ENCODE measurements around the gene LAYN. TPM values are rescaled to one million over a fixed set of nuclear protein-coding genes. Genes with fewer than 3 reads are reported as not detected.
A peak's percentile ranks its signal among the peaks of the same experiment; 100 is the strongest.

The LAYN gene
- total and polyA plus RNA-seq, 9 of the 15 experiments (the other 6 are each of a cell fraction or from before 2014, with no cell fraction given) = not detected

GRCh38 chr11:111601979-111602864, 61.7 kb downstream of the LAYN start, which contains the start of gene SIK2 (continued):
- no peak for TF ChIP-seq PKNOX1 (IDR thresholded peaks at IDR 0.05)
- TF ChIP-seq ZNF395 (CRISPR knock-in tag; IDR thresholded peaks at IDR 0.05) = no peak
- TF ChIP-seq HIVEP1 (CRISPR knock-in tag; IDR thresholded peaks at IDR 0.05) = no peak
- no peak for TF ChIP-seq MCM3 (IDR thresholded peaks at IDR 0.05)
- TF ChIP-seq IFI16 (CRISPR knock-in tag; IDR thresholded peaks at IDR 0.05) = no peak
- TF ChIP-seq PATZ1 (CRISPR knock-in tag; IDR thresholded peaks at IDR 0.05; ENCODE audit: borderline replicate concordance) = no peak
- TF ChIP-seq ZNF134 (CRISPR knock-in tag; conservative IDR thresholded peaks at IDR 0.05) = no peak
- TF ChIP-seq RAD51 (IDR thresholded peaks at IDR 0.05; ENCODE audit: borderline replicate concordance, low read depth) = no peak
- TF ChIP-seq HDAC8 (tag; IDR thresholded peaks at IDR 0.05) = no peak
- peak; percentile 71 for TF ChIP-seq GABPA (tag; conservative IDR thresholded peaks at IDR 0.05; ENCODE audit: low read depth)
- peak; percentile 79 for TF ChIP-seq ZFX (CRISPR knock-in tag; IDR thresholded peaks at IDR 0.05)
- TF ChIP-seq CBFB (CRISPR knock-in tag; IDR thresholded peaks at IDR 0.05) = 0 out of 2 replicates have a peak, but pooled peaks have one; percentile 36
- TF ChIP-seq CHAMP1 (IDR thresholded peaks at IDR 0.05) = no peak
- no peak for TF ChIP-seq ZBTB9 (CRISPR knock-in tag; IDR thresholded peaks at IDR 0.05)
- TF ChIP-seq NBN (IDR thresholded peaks at IDR 0.05; ENCODE audit: low read depth) = no peak
- TF ChIP-seq ZNF785 (CRISPR knock-in tag; IDR thresholded peaks at IDR 0.05) = no peak
- TF ChIP-seq BMI1 (IDR thresholded peaks at IDR 0.05; ENCODE audit: low read length) = 0 out of 2 replicates have a peak, but pooled peaks have one; percentile 36
- no peak for TF ChIP-seq SRSF7 (optimal IDR thresholded peaks at IDR 0.05; ENCODE audit: low read depth, low read length)
- no peak for TF ChIP-seq SMAD1 (IDR thresholded peaks at IDR 0.05; ENCODE audit: low read depth, low read length, partially characterized antibody)

Data from K562 (cell line).